Testis (tissue), 3 donors: ENCODE results near the gene MAP6. TPM values are rescaled to one million over a fixed set of nuclear protein-coding genes. Genes with fewer than 3 reads are reported as not detected.
A peak's percentile ranks its signal among the peaks of the same experiment; 100 is the strongest.

Source experiments
- DNase-seq: peaks from one replicate; pipeline ENCODE4 v3.0.0-alpha.2; 2019
- H3K27ac ChIP-seq, 2 donors: fragments of 200-600 bp; sonication (generic); one replicate each; pipeline ENCODE4 v1.5.1; 2019
- H3K27me3 ChIP-seq: fragments of 200-600 bp; sonication (generic); one replicate; pipeline ENCODE4 v1.5.1; 2019
- H3K36me3 ChIP-seq: fragments of 200-600 bp; sonication (generic); one replicate; pipeline ENCODE4 v1.5.1; 2017; ENCODE audit warnings: low read depth; ENCODE audit errors: missing control alignments
- H3K4me1 ChIP-seq: fragments of 200-600 bp; sonication (generic); one replicate; pipeline ENCODE4 v1.5.1; 2019
- H3K4me3 ChIP-seq, 2 donors: fragments of 200-600 bp; sonication (generic); one replicate each; pipeline ENCODE4 v1.5.1; 2017 to 2019
- H3K9me3 ChIP-seq: fragments of 200-600 bp; sonication (generic); one replicate; pipeline ENCODE4 v1.5.1; 2017
- POLR2A ChIP-seq: fragments of 450-650 bp; IDR thresholded peaks from one replicate; pipeline ENCODE4 v1.6.1; 2017; ENCODE audit warnings: antibody characterized with exemption, mild to moderate bottlenecking, moderate library complexity
- WGBS, 2 donors: methylation state at CpG; one replicate each; pipeline ENCODE4 v1.1.5; 2018; 5-methylcytosine and 5-hydroxymethylcytosine counted together
- intact Hi-C: fragments of 100-400 bp; cut with DNase I; formaldehyde crosslinking; loops from one replicate; pipeline ENCODE4 v1.15.1; 2023; ENCODE audit warnings: low total_unique reads
- polyA plus RNA-seq: library from polyadenylated mRNA; stranded (reverse); fragments of 350-450 nt; fragmentation: Illumina TruSeq; extraction: RNeasy Lipid Tissue Mini Kit (QIAGEN cat#74804); gene quantifications from one replicate; pipeline ENCODE4 v1.2.3, GENCODE V29; 2014; ENCODE audit warnings: low read depth, low replicate concordance; ENCODE audit not compliant: insufficient read depth
- total RNA-seq, 2 donors: library from RNA; depleted of rRNA; stranded (reverse); fragments of >200 nt; gene quantifications; one replicate each; pipeline ENCODE4 v1.2.3, GENCODE V29; 2016
- TF ChIP-seq, protein P1 (sequence below), 3 experiments: fragments of 450-650 bp in 2 of 3; fragments of 200-600 bp in 1 of 3; sonication (generic) in 1 of 3; IDR thresholded peaks; one replicate each; pipeline ENCODE4 v1.5.1; 2016 to 2019; ENCODE audit warnings: antibody characterized with exemption in 3 of 3, mild to moderate bottlenecking in 2 of 3, moderate library complexity in 1 of 3

The MAP6 gene
- total and polyA plus RNA-seq, 3 donors from 2014 or later, result 17.8 to 38.1 (median 23.8) TPM

- Histone ChIP-seq H3K27ac (no peak overlapping the region), H3K27me3 (no peaks in the 10 kb centered on the region), H3K9me3 (no peaks in the 10 kb centered on the region), H3K4me3 (no peak overlapping the region), H3K4me1 (peaks cover 9% of the 10 kb centered on the region), H3K36me3 (no peaks in the 10 kb centered on the region)
- no peak for DNase-seq
- intact Hi-C loops, result no loop called here
- TF ChIP-seq POLR2A, result no peak
- TF ChIP-seq, protein P1, sequence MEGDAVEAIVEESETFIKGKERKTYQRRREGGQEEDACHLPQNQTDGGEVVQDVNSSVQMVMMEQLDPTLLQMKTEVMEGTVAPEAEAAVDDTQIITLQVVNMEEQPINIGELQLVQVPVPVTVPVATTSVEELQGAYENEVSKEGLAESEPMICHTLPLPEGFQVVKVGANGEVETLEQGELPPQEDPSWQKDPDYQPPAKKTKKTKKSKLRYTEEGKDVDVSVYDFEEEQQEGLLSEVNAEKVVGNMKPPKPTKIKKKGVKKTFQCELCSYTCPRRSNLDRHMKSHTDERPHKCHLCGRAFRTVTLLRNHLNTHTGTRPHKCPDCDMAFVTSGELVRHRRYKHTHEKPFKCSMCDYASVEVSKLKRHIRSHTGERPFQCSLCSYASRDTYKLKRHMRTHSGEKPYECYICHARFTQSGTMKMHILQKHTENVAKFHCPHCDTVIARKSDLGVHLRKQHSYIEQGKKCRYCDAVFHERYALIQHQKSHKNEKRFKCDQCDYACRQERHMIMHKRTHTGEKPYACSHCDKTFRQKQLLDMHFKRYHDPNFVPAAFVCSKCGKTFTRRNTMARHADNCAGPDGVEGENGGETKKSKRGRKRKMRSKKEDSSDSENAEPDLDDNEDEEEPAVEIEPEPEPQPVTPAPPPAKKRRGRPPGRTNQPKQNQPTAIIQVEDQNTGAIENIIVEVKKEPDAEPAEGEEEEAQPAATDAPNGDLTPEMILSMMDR (IDR thresholded peaks at IDR 0.05), result peak in 1 of 3 experiments; percentile 10
- 73% methylated on average over 6 to 12 of the region's 12 CpGs for WGBS, 2 donors
These were observed 93.9 kb downstream of the MAP6 start for GRCh38 chr11:75574698-75575602.

GRCh38 chr11:75572744-75573143, 96.1 kb downstream of the MAP6 start:
- Histone ChIP-seq H3K4me1 (peaks cover 9% of the 10 kb centered on the region), H3K27me3 (no peaks in the 10 kb centered on the region), H3K27ac (no peak overlapping the region), H3K9me3 (no peaks in the 10 kb centered on the region), H3K4me3 (no peak overlapping the region), H3K36me3 (no peaks in the 10 kb centered on the region)
- no peak for TF ChIP-seq POLR2A
- TF ChIP-seq, protein P1 (IDR thresholded peaks at IDR 0.05), result no peak
- no peak for DNase-seq
- 66 to 69% methylated on average over 8 of the region's 8 CpGs for WGBS, 2 donors
- intact Hi-C loops, result no loop called here

- no peaks in the 10 kb centered on the region for H3K9me3 ChIP-seq
- H3K4me1 ChIP-seq, result peaks cover under 1% of the 10 kb centered on the region
- no peaks in the 10 kb centered on the region for H3K36me3 ChIP-seq
- H3K27ac ChIP-seq, result no peak overlapping the region
- H3K27me3 ChIP-seq, result no peaks in the 10 kb centered on the region
- no peak for DNase-seq
- no peak overlapping the region for H3K4me3 ChIP-seq
- intact Hi-C loops, result no loop called here
- WGBS, 2 donors, result 95 to 97% methylated on average over 14 of the region's 14 CpGs
- TF ChIP-seq POLR2A, result no peak
- TF ChIP-seq, protein P1 (IDR thresholded peaks at IDR 0.05), result no peak
These were observed 97.2 kb downstream of the MAP6 start for GRCh38 chr11:75571625-75572024.

DNA sequence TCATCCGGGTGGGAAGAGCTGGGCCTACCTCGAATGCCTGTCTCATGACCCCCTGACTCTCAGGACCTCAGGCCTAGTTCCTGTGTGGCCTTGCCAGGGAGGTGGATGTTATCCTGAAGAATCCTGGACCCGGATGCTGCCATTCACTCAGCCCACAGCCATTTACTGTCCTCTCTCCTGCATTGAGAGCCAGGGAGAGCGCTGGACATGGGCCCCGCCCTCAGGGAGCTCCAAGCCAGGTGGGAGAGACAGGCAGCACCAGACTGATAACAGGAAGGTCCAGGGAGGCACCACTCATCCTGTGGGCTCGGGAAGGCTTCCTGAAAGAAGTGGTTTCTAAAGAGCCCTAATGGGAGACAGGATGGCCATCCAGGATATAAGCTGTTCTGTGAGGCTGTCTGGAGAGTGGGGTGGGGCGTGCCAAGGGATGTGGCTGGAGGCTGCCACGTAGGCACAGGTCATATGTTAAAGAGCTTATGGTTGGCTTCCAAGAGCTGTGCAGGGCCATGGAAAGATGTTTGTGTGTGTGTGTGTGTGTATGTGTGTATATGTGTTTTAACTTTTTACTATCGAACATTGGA, 98.2 kb downstream of the MAP6 start:
- H3K36me3 ChIP-seq, result no peaks in the 10 kb centered on the region
- TF ChIP-seq, protein P1 (IDR thresholded peaks at IDR 0.05), result no peak
- TF ChIP-seq POLR2A, result no peak
- intact Hi-C loops, result no loop called here

More for the DNA sequence above, 98.2 kb downstream of the MAP6 start:
- Histone ChIP-seq H3K9me3 (no peaks in the 10 kb centered on the region), H3K27me3 (no peaks in the 10 kb centered on the region), H3K4me3 (no peak overlapping the region), H3K27ac (no peak overlapping the region), H3K4me1 (peaks cover 8% of the 10 kb centered on the region)
- 70 to 73% methylated on average over 6 to 9 of the region's 9 CpGs for WGBS, 2 donors
- DNase-seq, result no peak
